ENCODE data around the gene LTBP1.

DNA sequence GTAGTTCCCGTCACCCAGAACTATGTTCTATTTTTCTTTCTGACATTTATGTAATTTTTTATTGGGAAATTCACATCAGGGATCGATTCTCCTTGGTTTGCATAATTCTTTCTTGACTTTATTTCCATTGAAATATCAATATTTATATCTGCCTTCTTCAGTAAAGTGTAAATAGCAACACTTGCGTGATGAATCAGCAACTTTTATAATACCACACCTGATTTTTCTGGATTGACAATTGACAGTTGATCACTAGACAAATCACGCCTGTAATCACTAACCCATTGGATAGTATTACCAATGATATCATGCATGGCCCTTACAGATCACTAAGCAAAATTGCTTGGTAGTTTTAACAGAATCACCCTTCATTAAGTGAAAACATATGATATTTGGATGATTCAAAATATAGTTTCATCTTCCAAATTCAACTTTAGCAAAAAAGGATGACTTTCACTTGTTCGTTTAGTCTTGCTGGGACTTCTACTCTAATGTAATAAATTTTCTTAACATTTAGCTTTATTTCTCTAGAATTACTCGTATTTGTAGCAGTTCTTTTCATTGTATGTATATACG lies 390.7 kb downstream of the LTBP1 start:
- TF ChIP-seq CTCF (IDR thresholded peaks at IDR 0.05; ENCODE audit: insufficient read depth, low read length): no peak
- no peak for TF ChIP-seq SPI1 (IDR thresholded peaks at IDR 0.05; ENCODE audit: borderline replicate concordance, low read depth)
- TF ChIP-seq REST (IDR thresholded peaks at IDR 0.05; ENCODE audit: insufficient replicate concordance, low read depth): no peak
- TF ChIP-seq POLR2AphosphoS5 (IDR thresholded peaks at IDR 0.05; ENCODE audit: low read depth): no peak

Measured in HL-60 (cell line).